GM12878 (cell line): ENCODE results near the gene ADAM33. TPM values are rescaled to one million over a fixed set of nuclear protein-coding genes. Genes with fewer than 3 reads are reported as not detected.

ENCODE experiments used
- ATAC-seq: fragments of 200-7000 bp; cut with Tn5 transposase; 3 replicates; pipeline ENCODE4 v1.9.1; 2020; ENCODE audit warnings: mild to moderate bottlenecking, moderate library complexity
- BruUV-seq: library from RNA; stranded (reverse); fragments of 400-500 nt; replicated peaks from 2 replicates; lab custom pipeline; 2021; lab: Mats Ljungman, UMichigan
- CTCF ChIA-PET: fragments of 300-600 bp; sonication (Branson Sonifier 250); formaldehyde crosslinking; extraction: SDS; loops from one replicate; lab custom pipeline; 2021; ENCODE audit warnings: inconsistent platforms; lab: Yijun Ruan, JAX
- POLR2A ChIA-PET: fragments of 350-600 bp; formaldehyde crosslinking; extraction: SDS; loops from one replicate; lab custom pipeline; 2021; ENCODE audit warnings: inconsistent platforms; lab: Charles Lee
- RAD21 ChIA-PET: fragments of 300-600 bp; sonication (Branson Sonifier 250); formaldehyde crosslinking; loops from one replicate; lab custom pipeline; 2023; ENCODE audit warnings: antibody characterized with exemption; ENCODE audit not compliant: unreplicated experiment; lab: Charles Lee
- SMC1A ChIA-PET: fragments of 300-600 bp; sonication (Branson Sonifier 250); formaldehyde crosslinking; loops from one replicate; lab custom pipeline; 2023; ENCODE audit not compliant: unreplicated experiment, uncharacterized antibody; lab: Charles Lee
- DNase-seq: peaks from one replicate; pipeline ENCODE4 v3.0.0-alpha.2; 2011; ENCODE audit warnings: low read depth, low spot score
- FAIRE-seq: peaks from 3 replicates; lab custom pipeline; 2011; peaks lifted over from hg19 to GRCh38; lab: Jason Lieb, UNC
- H2AFZ ChIP-seq: 2 replicates; pipeline ENCODE4 v1.6.0; 2011; ENCODE audit warnings: low read depth, low read length, control low read depth; ENCODE audit not compliant: control insufficient read depth
- H3K27ac ChIP-seq: 2 replicates; pipeline ENCODE4 v1.5.1; 2011; ENCODE audit warnings: control low read depth; ENCODE audit not compliant: control insufficient read depth, insufficient read depth
- H3K27me3 ChIP-seq, 2 experiments: replicated peaks in 1 of 2; 2 replicates each; pipeline versions ENCODE4 v1.6.0 to v1.6.1; 2011; ENCODE audit warnings: low read length in 1 of 2; ENCODE audit not compliant: control insufficient read depth in 2 of 2, insufficient read depth in 2 of 2
- H3K36me3 ChIP-seq, 2 experiments: 2 replicates each; pipeline ENCODE4 v1.5.1; 2011; ENCODE audit warnings: low read length in 1 of 2; ENCODE audit not compliant: control insufficient read depth in 2 of 2, insufficient read depth in 2 of 2
- H3K4me1 ChIP-seq: 2 replicates; pipeline ENCODE4 v1.6.1; 2011; ENCODE audit warnings: mild to moderate bottlenecking, low read length, moderate library complexity, mixed read lengths; ENCODE audit not compliant: control insufficient read depth, insufficient read depth
- H3K4me2 ChIP-seq: 2 replicates; pipeline ENCODE4 v1.6.0; 2011; ENCODE audit warnings: control low read depth; ENCODE audit not compliant: control insufficient read depth, insufficient read depth
- H3K4me3 ChIP-seq: fragments of 200-600 bp; sonication (generic); 2 replicates; pipeline ENCODE4 v1.5.1; 2016
- H3K79me2 ChIP-seq: 2 replicates; pipeline ENCODE4 v1.6.0; 2011; ENCODE audit warnings: low read length; ENCODE audit not compliant: control insufficient read depth, insufficient read depth
- H3K9ac ChIP-seq: 2 replicates; pipeline ENCODE4 v1.8.0; 2011; ENCODE audit warnings: low read length, control low read depth, mixed read lengths; ENCODE audit not compliant: control insufficient read depth, insufficient read depth
- H3K9me3 ChIP-seq: replicated peaks from 3 replicates; pipeline ENCODE4 v1.5.1; 2011; ENCODE audit warnings: mild to moderate bottlenecking, low read length; ENCODE audit not compliant: control insufficient read depth, insufficient read depth
- H4K20me1 ChIP-seq: 2 replicates; pipeline ENCODE4 v1.6.0; 2011; ENCODE audit not compliant: control insufficient read depth, insufficient read depth
- CBX3 ChIP-seq: fragments of 200-600 bp; sonication (generic); IDR thresholded peaks from 2 replicates; pipeline ENCODE4 v1.6.1; 2016; ENCODE audit warnings: low read depth, borderline replicate concordance
- E2F8 ChIP-seq: fragments of 450-650 bp; IDR thresholded peaks from 2 replicates; pipeline ENCODE4 v1.6.1; 2018; ENCODE audit warnings: mild to moderate bottlenecking, low read depth, moderate library complexity; ENCODE audit not compliant: partially characterized antibody
- HDAC2 ChIP-seq: fragments of 200-600 bp; sonication (generic); IDR thresholded peaks from 2 replicates; pipeline ENCODE4 v1.6.1; 2017
- HDGF ChIP-seq: fragments of 450-650 bp; IDR thresholded peaks from 2 replicates; pipeline ENCODE4 v1.6.1; 2016; ENCODE audit warnings: antibody characterized with exemption
- NFYB ChIP-seq: IDR thresholded peaks from 2 replicates; pipeline ENCODE4 v1.6.1; 2011; ENCODE audit warnings: low read depth, mild to moderate bottlenecking, low read length, improper control_type of control experiment, moderate library complexity; ENCODE audit not compliant: insufficient read depth
- NR2C2 ChIP-seq: IDR thresholded peaks from 2 replicates; pipeline ENCODE4 v1.6.1; 2011; ENCODE audit warnings: borderline replicate concordance, low read depth; ENCODE audit not compliant: control insufficient read depth, insufficient read length
- NR2F1 ChIP-seq: fragments of 450-650 bp; conservative IDR thresholded peaks from 2 replicates; pipeline ENCODE4 v1.6.1; 2017; ENCODE audit warnings: mild to moderate bottlenecking
- PRDM15 ChIP-seq: fragments of 450-650 bp; formaldehyde crosslinking; IDR thresholded peaks from 2 replicates; pipeline ENCODE4 v1.4.0; 2020; ENCODE audit warnings: mild to moderate bottlenecking, moderate library complexity
- SMC3 ChIP-seq: IDR thresholded peaks from 2 replicates; pipeline ENCODE4 v1.6.1; 2011; ENCODE audit warnings: low read length, improper control_type of control experiment, borderline replicate concordance
- STAT1 ChIP-seq: fragments of 450-650 bp; conservative IDR thresholded peaks from 2 replicates; pipeline ENCODE4 v1.6.1; 2014; ENCODE audit warnings: antibody characterized with exemption, mild to moderate bottlenecking
- YY1 ChIP-seq: IDR thresholded peaks from 2 replicates; pipeline ENCODE4 v1.6.1; 2011; ENCODE audit warnings: low read depth, mild to moderate bottlenecking, low read length
- ZBTB40 ChIP-seq: fragments of 450-650 bp; IDR thresholded peaks from 2 replicates; pipeline ENCODE4 v1.6.1; 2016; ENCODE audit warnings: mild to moderate bottlenecking, moderate library complexity, borderline replicate concordance
- ZNF274 ChIP-seq: IDR thresholded peaks from one replicate; pipeline ENCODE4 v1.8.0; 2011; ENCODE audit not compliant: insufficient read length, insufficient read depth
- ZNF622 ChIP-seq: fragments of 450-650 bp; IDR thresholded peaks from 2 replicates; pipeline ENCODE4 v1.6.1; 2017; ENCODE audit warnings: mild to moderate bottlenecking, inconsistent platforms
- WGBS: methylation state at CpG from one replicate; pipeline ENCODE4 v1.1.6; 2016; ENCODE audit warnings: low lambda C conversion rate; ENCODE audit not compliant: insufficient replicate concordance, insufficient coverage; ENCODE audit errors: missing lambda C conversion rate; 5-methylcytosine and 5-hydroxymethylcytosine counted together
- in situ Hi-C: fragments of 300-500 bp; cut with MboI; formaldehyde crosslinking; loops from 9 replicates; pipeline ENCODE4 v1.14.3; 2018; ENCODE audit warnings: mixed read lengths
- intact Hi-C: fragments of 100-400 bp; cut with micrococcal nuclease; formaldehyde crosslinking; loops from one replicate; pipeline ENCODE4 v1.14.2; 2022; ENCODE audit not compliant: unreplicated experiment
- polyA plus RNA-seq, 11 experiments: library from polyadenylated mRNA; depleted of rRNA in 4 of 11; unstranded in 6 of 11; stranded (reverse) in 5 of 11; fragments of >200 nt; fragmentation: Nextera tagmentation in 4 of 11; fragmentation: Illumina TruSeq in 1 of 11; extraction: Ambion mirVana in 4 of 11; extraction: Trizol in 1 of 11; gene quantifications; 1 replicate in 1 of 11; 2 replicates in 10 of 11; pipeline versions ENCODE4 v1.2.1 to v1.2.3, GENCODE V29; 2011 to 2016; ENCODE audit warnings: inconsistent platforms in 2 of 11, missing spikeins in 2 of 11, low read depth in 1 of 11
- total RNA-seq, 4 experiments: library from RNA; depleted of rRNA in 3 of 4; stranded (reverse); fragments of >200 nt in 3 of 4; fragmentation: Illumina TruSeq in 1 of 4; extraction: Trizol in 1 of 4; gene quantifications; 2 replicates each; pipeline versions ENCODE4 v1.2.1 to v1.2.3, GENCODE V29; 2013 to 2021

Gene ADAM33
- total and polyA plus RNA-seq, 10 of the 15 experiments (the other 5 are each of a cell fraction or from before 2014, with no cell fraction given) = not detected

DNA sequence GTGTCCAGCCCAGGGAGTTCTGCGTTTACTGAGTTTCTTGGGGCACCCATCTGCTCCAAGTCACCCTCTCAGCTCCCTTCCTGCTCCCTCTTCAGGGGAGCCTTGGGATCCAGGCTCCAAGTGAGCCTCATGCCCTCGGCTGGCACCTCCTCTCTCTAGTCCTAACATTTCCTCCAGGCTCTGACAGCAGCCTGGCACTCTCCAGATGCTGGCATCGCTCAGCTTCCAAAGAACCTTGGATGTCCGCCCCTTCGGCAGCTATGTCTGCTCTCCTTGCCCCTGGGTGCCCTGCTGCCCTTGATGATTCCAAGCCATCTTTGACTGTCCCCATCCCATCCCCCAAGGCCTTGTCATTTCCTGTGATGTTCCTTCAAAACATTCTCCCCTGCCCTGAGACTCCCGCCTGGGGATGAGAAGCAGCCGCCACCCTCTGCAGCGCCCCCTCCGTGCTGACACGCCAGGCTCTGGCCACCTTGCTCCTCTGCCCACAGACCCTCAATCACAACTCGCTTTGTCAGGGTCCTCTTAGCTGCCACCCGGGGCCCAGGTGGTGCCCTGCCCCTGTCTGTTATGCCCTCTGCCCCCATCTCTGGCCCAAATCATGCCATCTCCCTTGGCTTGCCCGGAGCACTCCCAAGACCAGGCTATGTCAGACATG, 12.0 kb downstream of the ADAM33 start:
- H3K4me2 ChIP-seq = no peak overlapping the region
- FAIRE-seq (no peak), ATAC-seq (no peak), DNase-seq (no peak)
- intact Hi-C loops = no loop called here
- ChIA-PET RAD21 (no interaction called here), SMC1A (interaction anchor here (0.8 kb wide), 1 partner anchor 11 kb away, joined by 3 read pairs; no protein-coding TSS in a partner anchor), POLR2A (no interaction called here), CTCF (no interaction called here)
- H2AFZ ChIP-seq = no peak overlapping the region
- peaks cover 13% of the 10 kb centered on the region for H3K4me1 ChIP-seq
- H3K79me2 ChIP-seq = no peaks in the 10 kb centered on the region
- no peak overlapping the region for H3K9ac ChIP-seq
- BruUV-seq = no TSS peak
- H4K20me1 ChIP-seq = no peaks in the 10 kb centered on the region
- no peak overlapping the region for H3K27ac ChIP-seq
- H3K36me3 ChIP-seq = no peaks in the 10 kb centered on the region
- H3K4me3 ChIP-seq = no peak overlapping the region
- whole genome bisulfite sequencing = 63% methylated on average over 13 of the region's 13 CpGs
- no peaks in the 10 kb centered on the region for H3K9me3 ChIP-seq
- peaks cover 0 to 5% of the 10 kb centered on the region in 2 experiments; a peak in 2 of 4 replicates for H3K27me3 ChIP-seq
- in situ Hi-C loops = no loop called here
- no peak for TF ChIP-seq SMC3
- no peak for TF ChIP-seq NR2C2
- TF ChIP-seq YY1 = no peak
- TF ChIP-seq ZNF622 = no peak
- TF ChIP-seq ZNF274 = no peak
- TF ChIP-seq HDGF = no peak
- no peak for TF ChIP-seq NFYB
- TF ChIP-seq E2F8 = no peak
- TF ChIP-seq ZBTB40 = no peak
- TF ChIP-seq CBX3 = no peak
- no peak for TF ChIP-seq NR2F1
- no peak for TF ChIP-seq HDAC2
- no peak for TF ChIP-seq PRDM15 (CRISPR knock-in tag)
- no peak for TF ChIP-seq STAT1
